Heart left ventricle (tissue), 13 donors: Measurements from ENCODE around the gene PRICKLE2.

Experiments used
- CTCF ChIP-seq, 12 donors: fragments of 200-600 bp; sonication (generic) in 4 of 12; IDR thresholded peaks; one replicate each; pipeline versions ENCODE4 v1.5.0 to v1.8.0; 2018 to 2022; ENCODE audit warnings: antibody characterized with exemption in 12 of 12, mild to moderate bottlenecking in 5 of 12
- POLR2A ChIP-seq, 2 donors: fragments of 450-650 bp; IDR thresholded peaks; one replicate each; pipeline ENCODE4 v1.6.1; 2017; ENCODE audit warnings: antibody characterized with exemption in 2 of 2, mild to moderate bottlenecking in 2 of 2, moderate library complexity in 2 of 2
- donor health status: ischemic (EF 13 %, LVEDD 7.1; RV severe dilation, severe dysfunction).
- donor health status: DM: no; HTN: yes; CAD: no.
- donor health status: DM: no; HTN: no; CAD: no.
- donor health status: ischemic (EF 25% LVEDD 6.9; RV normal size, moderate dysfunction).
- donor health status: ischemic (EF 25% LVEDD 5.7; RV mildly dilated, moderate dysfunction).
- donor health status: ischemic (EF 35%, LVEDD 5.7; RV mildly dilated, moderate dysfunction).
- donor health status: nonischemic (EF 11% LVEDD 7.7; RV severe dilation, severe dysfunction).
- donor health status: DM: yes; HTN: yes; CAD: no.
- donor health status: PGD.
- donor health status: ischemic (EF 29% LVEDD 5.4; RV normal size, mild dysfunction).
- donor health status: nonischemic (EF 23%, LVEDD 6.1; RV moderate dilation, normal function).

GRCh38 chr3:64103131-64103530 is 122.1 kb downstream of the PRICKLE2 start:
- TF ChIP-seq CTCF (IDR thresholded peaks at IDR 0.05) = no peak
- no peak for TF ChIP-seq POLR2A (IDR thresholded peaks at IDR 0.05)
